Erythroblast (primary cell): Measurements from ENCODE around the gene DCHS1.
"Not testable (repeated sequence)": the region's sequence is repeated elsewhere in the genome, so short reads cannot be mapped to it uniquely, and the experiment has no call there.

ENCODE experiments used
- DNase-seq, 2 experiments: peaks; one replicate each; lab custom pipeline; 2025; lab: John Stamatoyannopoulos, UW
- GATA1 ChIP-seq: IDR thresholded peaks from 2 replicates; pipeline ENCODE4 v1.6.1; 2011; ENCODE audit warnings: low read depth, mild to moderate bottlenecking, control low read depth, low read length, moderate library complexity
- POLR2A ChIP-seq: IDR thresholded peaks from 2 replicates; pipeline ENCODE4 v1.6.1; 2011; ENCODE audit warnings: mild to moderate bottlenecking, low read length

The DCHS1 gene

GRCh38 chr11:6655790-6656583 lies at the start of gene DCHS1:
TSS of gene DCHS1 (minus strand) at chr11:6655809. CDS start at chr11:6641613, 14,196 bp downstream.
- no peak for DNase-seq
- TF ChIP-seq POLR2A: no peak

GRCh38 chr11:6703247-6704063 lies 47.8 kb upstream of the DCHS1 start:
- peak; percentile 27 to 49 for DNase-seq
- TF ChIP-seq GATA1 (no peak), POLR2A (no peak)

GRCh38 chr11:6701955-6702354 lies 46.3 kb upstream of the DCHS1 start:
- DNase-seq: not testable (repeated sequence)

- no peak for TF ChIP-seq POLR2A
- no peak for TF ChIP-seq GATA1
- DNase-seq: no peak
These were observed 39.8 kb upstream of the DCHS1 start for GRCh38 chr11:6695377-6695776.

DNA sequence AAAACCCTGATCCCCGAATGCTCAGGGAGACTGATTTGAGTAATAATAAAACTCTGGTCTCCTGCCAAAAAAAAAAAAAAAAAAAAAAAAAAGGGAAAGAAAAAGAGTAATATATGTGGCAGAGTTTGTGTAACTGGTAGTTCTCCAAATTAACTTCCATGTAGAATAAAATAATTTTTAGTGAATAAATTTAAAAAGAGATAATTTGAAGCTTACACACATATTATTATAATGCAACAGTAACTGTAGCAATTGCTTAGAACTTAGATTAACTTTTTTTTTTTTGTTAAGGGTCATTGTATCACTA lies 38.6 kb upstream of the DCHS1 start:
- no peak for TF ChIP-seq GATA1

GRCh38 chr11:6693342-6694228 lies 38.0 kb upstream of the DCHS1 start:
- no peak for TF ChIP-seq GATA1
- peak; percentile 24 to 48 for DNase-seq

More for the DNA sequence above, 38.6 kb upstream of the DCHS1 start:
- no peak for DNase-seq

GRCh38 chr11:6692128-6692527 lies 36.5 kb upstream of the DCHS1 start:
- TF ChIP-seq GATA1 (no peak), POLR2A (no peak)
- no peak for DNase-seq

DNA sequence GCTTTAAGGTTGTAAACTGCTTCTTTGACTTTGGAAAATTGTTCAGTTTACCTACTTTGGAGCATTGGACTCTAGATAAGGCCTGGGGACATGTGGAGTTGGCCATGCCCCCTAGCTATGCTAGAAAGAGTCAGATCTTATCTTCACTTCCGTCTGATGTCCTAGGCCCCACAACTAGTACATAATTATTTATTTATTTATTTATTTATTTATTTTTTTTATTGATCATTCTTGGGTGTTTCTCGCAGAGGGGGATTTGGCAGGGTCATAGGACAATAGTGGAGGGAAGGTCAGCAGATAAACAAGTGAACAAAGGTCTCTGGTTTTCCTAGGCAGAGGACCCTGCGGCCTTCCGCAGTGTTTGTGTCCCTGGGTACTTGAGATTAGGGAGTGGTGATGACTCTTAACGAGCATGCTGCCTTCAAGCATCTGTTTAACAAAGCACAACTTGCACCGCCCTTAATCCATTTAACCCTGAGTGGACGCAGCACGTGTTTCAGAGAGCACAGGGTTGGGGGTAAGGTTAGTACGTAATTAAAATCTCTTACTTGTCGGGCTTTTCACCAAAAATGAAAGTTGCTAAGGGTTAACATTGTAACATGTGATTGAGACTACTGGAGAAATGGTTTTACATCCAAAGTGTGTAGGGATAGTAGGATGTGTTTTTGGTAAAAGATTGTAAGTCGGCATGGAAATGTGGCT lies 35.0 kb upstream of the DCHS1 start:
- DNase-seq: peak in 1 of 2 experiments; percentile 5

DNA sequence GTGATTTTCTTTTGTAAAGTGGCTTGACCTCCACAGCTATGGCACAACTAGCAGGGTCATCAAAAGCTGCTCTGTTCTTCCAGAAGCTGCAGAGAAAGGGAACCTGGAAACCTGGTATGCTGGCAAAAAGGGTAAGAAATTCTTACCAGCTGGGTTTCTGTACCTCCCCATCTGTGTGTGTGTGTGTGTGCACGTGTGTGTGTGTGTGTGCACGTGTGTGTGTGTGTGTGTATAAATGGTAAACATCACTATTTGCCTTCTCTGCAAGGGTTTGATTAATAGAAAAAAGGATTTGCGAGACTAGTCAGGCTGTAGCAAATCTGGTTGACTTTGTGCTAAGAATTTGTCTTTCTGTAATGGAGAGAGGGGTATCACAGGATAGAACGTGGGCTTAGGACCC lies 32.3 kb upstream of the DCHS1 start:
- DNase-seq: no peak
- TF ChIP-seq POLR2A (no peak), GATA1 (no peak)

DNA sequence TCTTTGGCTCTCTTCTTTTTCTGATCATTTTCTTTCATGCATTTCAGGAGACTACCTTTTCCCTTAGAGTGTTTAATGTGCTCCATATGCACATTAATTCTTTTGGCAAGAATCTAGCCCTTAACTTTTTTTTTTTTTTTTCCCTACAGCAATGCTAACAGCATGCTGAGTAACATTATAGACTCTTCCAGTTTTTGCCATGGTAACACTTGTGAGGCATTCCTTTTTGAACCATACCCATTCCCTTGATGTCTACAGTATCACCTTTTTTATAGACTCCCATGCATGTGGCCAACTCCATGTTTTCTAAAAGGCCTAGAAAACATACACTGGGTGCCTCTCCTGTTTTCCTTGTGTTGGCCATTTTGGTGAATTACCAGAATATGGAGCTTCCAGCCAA lies 30.4 kb upstream of the DCHS1 start:
- DNase-seq: no peak

DNA sequence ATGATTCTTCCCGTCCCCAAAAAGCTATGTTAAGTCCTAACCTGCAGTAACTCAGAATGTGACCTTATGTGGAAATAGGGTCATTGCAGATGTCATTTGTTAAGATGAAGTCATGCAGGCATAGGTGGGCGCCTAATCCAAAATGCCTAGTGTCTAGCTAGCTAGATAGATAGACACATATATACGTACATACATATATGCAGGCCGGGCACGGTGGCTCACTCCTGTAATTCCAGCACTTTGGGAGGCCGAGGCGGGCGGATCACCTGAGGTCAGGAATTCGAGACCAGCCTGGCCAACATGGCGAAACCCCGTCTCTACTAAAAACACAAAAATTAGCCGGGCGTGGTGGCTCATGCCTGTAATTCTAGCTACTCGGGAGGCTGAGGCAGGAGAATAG lies 28.5 kb upstream of the DCHS1 start:
- DNase-seq: peak in 1 of 2 experiments; percentile 50

More for the DNA sequence above, 30.4 kb upstream of the DCHS1 start:
- TF ChIP-seq GATA1: no peak
- TF ChIP-seq POLR2A: no peak

- peak; percentile 99 to 100 for DNase-seq
- peak; percentile 92 for TF ChIP-seq POLR2A
- no peak for TF ChIP-seq GATA1
These were observed 27.6 kb upstream of the DCHS1 start, which contains the start of gene MRPL17 for GRCh38 chr11:6682936-6683861. TSS of gene MRPL17 (minus strand) at chr11:6683340. CDS start at chr11:6683296, 44 bp downstream.

- no peak for TF ChIP-seq GATA1
- no peak for TF ChIP-seq POLR2A
- DNase-seq: no peak
These were observed 27.0 kb upstream of the DCHS1 start for GRCh38 chr11:6682591-6682935.
